GM19238 (cell line): ENCODE results near the gene PACSIN2.

Experiments used
- DNase-seq: peaks from one replicate; pipeline ENCODE4 v3.0.0; 2011; ENCODE audit warnings: low spot score; ENCODE audit not compliant: insufficient read length

The PACSIN2 gene

GRCh38 chr22:42883970-42884369 is 131.0 kb downstream of the PACSIN2 start:
- DNase-seq = no peak

GRCh38 chr22:42883121-42883520 is 131.8 kb downstream of the PACSIN2 start:
- no peak for DNase-seq

GRCh38 chr22:42881982-42882656 is 132.8 kb downstream of the PACSIN2 start:
- DNase-seq = no peak

- DNase-seq = no peak
Measured at GRCh38 chr22:42881298-42881697, 133.7 kb downstream of the PACSIN2 start.

GRCh38 chr22:42880815-42881214 is 134.1 kb downstream of the PACSIN2 start:
- no peak for DNase-seq

GRCh38 chr22:42879371-42880021 is 135.5 kb downstream of the PACSIN2 start:
- no peak for DNase-seq

GRCh38 chr22:42878561-42879305 is 136.2 kb downstream of the PACSIN2 start:
- DNase-seq = no peak

GRCh38 chr22:42877597-42878340 is 137.2 kb downstream of the PACSIN2 start:
- no peak for DNase-seq

GRCh38 chr22:42877158-42877557 is 137.8 kb downstream of the PACSIN2 start:
- DNase-seq = no peak

GRCh38 chr22:42876041-42876440 is 138.9 kb downstream of the PACSIN2 start:
- no peak for DNase-seq

GRCh38 chr22:42874010-42874409 is 140.9 kb downstream of the PACSIN2 start:
- DNase-seq = no peak

GRCh38 chr22:42873356-42873755 is 141.6 kb downstream of the PACSIN2 start:
- DNase-seq = no peak

- DNase-seq = no peak
Measured at GRCh38 chr22:42872821-42873220, 142.1 kb downstream of the PACSIN2 start.

- DNase-seq = no peak
Measured at GRCh38 chr22:42871146-42872050, 143.6 kb downstream of the PACSIN2 start.

- DNase-seq = no peak
Measured at GRCh38 chr22:42869888-42870480, 145.0 kb downstream of the PACSIN2 start.

GRCh38 chr22:42869463-42869862 is 145.5 kb downstream of the PACSIN2 start:
- no peak for DNase-seq

- DNase-seq = no peak
Measured at GRCh38 chr22:42868751-42869251, 146.1 kb downstream of the PACSIN2 start.

- no peak for DNase-seq
Measured at GRCh38 chr22:42866100-42866499, 148.8 kb downstream of the PACSIN2 start.

GRCh38 chr22:42865536-42865935 is 149.4 kb downstream of the PACSIN2 start:
- no peak for DNase-seq

GRCh38 chr22:42863349-42863961 is 151.5 kb downstream of the PACSIN2 start:
- no peak for DNase-seq
